Fibroblast of lung (primary cell): ENCODE measurements around the gene RBM20. TPM values are rescaled to one million over a fixed set of nuclear protein-coding genes. Genes with fewer than 3 reads are reported as not detected.

Experiments
- DNase-seq, 2 donors: peaks; one replicate each; pipeline versions ENCODE4 v3.0.0 to v3.0.0-alpha.2; 2010; ENCODE audit warnings: low read depth in 2 of 2
- H2AFZ ChIP-seq: 2 replicates; pipeline ENCODE4 v1.5.1; 2012; ENCODE audit warnings: low read length, control low read depth, inconsistent platforms
- H3K27ac ChIP-seq: 2 replicates; pipeline ENCODE4 v1.5.1; 2011; ENCODE audit warnings: low read length, control low read depth; ENCODE audit not compliant: insufficient read depth
- H3K27me3 ChIP-seq: 2 replicates; pipeline ENCODE4 v1.5.1; 2011; ENCODE audit warnings: mild to moderate bottlenecking, low read length; ENCODE audit not compliant: control insufficient read depth, insufficient read depth
- H3K36me3 ChIP-seq: 2 replicates; pipeline ENCODE4 v1.5.1; 2011; ENCODE audit warnings: low read length; ENCODE audit not compliant: control insufficient read depth, insufficient read depth
- H3K4me1 ChIP-seq: 2 replicates; pipeline ENCODE4 v1.5.1; 2011; ENCODE audit warnings: low read length; ENCODE audit not compliant: control insufficient read depth, insufficient read depth; ENCODE audit errors: extremely low read depth
- H3K4me2 ChIP-seq: 2 replicates; pipeline ENCODE4 v1.5.1; 2011; ENCODE audit warnings: low read length, control low read depth; ENCODE audit not compliant: insufficient read depth; ENCODE audit errors: extremely low read depth
- H3K4me3 ChIP-seq, 4 experiments: fragments of 200-600 bp in 1 of 4; sonication (generic) in 1 of 4; replicated peaks in 1 of 4; 2 replicates each; pipeline ENCODE4 v1.5.1; 2011 to 2016; ENCODE audit warnings: low read length in 4 of 4, low read depth in 3 of 4, mild to moderate bottlenecking in 3 of 4, control low read depth in 2 of 4, inconsistent platforms in 1 of 4, mixed read lengths in 1 of 4; ENCODE audit not compliant: insufficient read depth in 1 of 4; ENCODE audit errors: control extremely low read depth in 1 of 4
- H3K79me2 ChIP-seq: 2 replicates; pipeline ENCODE4 v1.5.1; 2012; ENCODE audit warnings: mild to moderate bottlenecking, low read length, inconsistent platforms; ENCODE audit not compliant: control insufficient read depth, insufficient read depth
- H3K9ac ChIP-seq: 2 replicates; pipeline ENCODE4 v1.5.1; 2011; ENCODE audit warnings: mild to moderate bottlenecking, low read length, control low read depth; ENCODE audit not compliant: insufficient read depth
- H3K9me3 ChIP-seq: 2 replicates; pipeline ENCODE4 v1.5.1; 2012; ENCODE audit warnings: low read depth, low read length; ENCODE audit not compliant: control insufficient read depth, insufficient read depth
- H4K20me1 ChIP-seq: 2 replicates; pipeline ENCODE4 v1.5.1; 2011; ENCODE audit warnings: low read length; ENCODE audit not compliant: control insufficient read depth, insufficient read depth; ENCODE audit errors: extremely low read depth
- CTCF ChIP-seq, 2 donors: IDR thresholded peaks in 1 of 2; conservative IDR thresholded peaks in 1 of 2; 1 replicate in 1 of 2; 2 replicates in 1 of 2; pipeline ENCODE4 v1.5.1; 2011 to 2012; ENCODE audit warnings: low read length in 2 of 2, control low read depth in 1 of 2, inconsistent platforms in 1 of 2, low read depth in 1 of 2, mild to moderate bottlenecking in 1 of 2
- EZH2 ChIP-seq: IDR thresholded peaks from 2 replicates; pipeline ENCODE4 v1.5.1; 2012; ENCODE audit warnings: low read length, control low read depth, mild to moderate bottlenecking; ENCODE audit errors: missing control alignments
- polyA plus RNA-seq, 2 donors: library from polyadenylated mRNA; depleted of rRNA in 1 of 2; stranded (reverse) in 1 of 2; unstranded in 1 of 2; fragments of >200 nt; gene quantifications; 2 replicates each; pipeline ENCODE4 v1.2.1, GENCODE V29; 2011 to 2012; ENCODE audit warnings: missing spikeins in 1 of 2
- total RNA-seq: library from RNA; depleted of rRNA; stranded (reverse); fragments of >200 nt; gene quantifications from 2 replicates; pipeline ENCODE4 v1.2.1, GENCODE V29; 2014

Gene RBM20
- total and polyA plus RNA-seq, 2 donors (not counting 1 experiment from before 2014, with no cell fraction given): under 0.01 to 0.05 TPM

- Histone ChIP-seq H3K36me3 (no peaks in the 10 kb centered on the region), H3K27me3 (peaks cover 8% of the 10 kb centered on the region), H3K27ac (no peak overlapping the region), H3K4me3 (no peak overlapping the region), H2AFZ (no peak overlapping the region), H3K9me3 (no peaks in the 10 kb centered on the region), H3K4me1 (no peaks in the 10 kb centered on the region), H4K20me1 (no peaks in the 10 kb centered on the region), H3K9ac (no peak overlapping the region), H3K79me2 (no peaks in the 10 kb centered on the region), H3K4me2 (no peak overlapping the region)
- DNase-seq: peak in 1 of 2 donors; percentile 27
- TF ChIP-seq CTCF (conservative IDR thresholded peaks at IDR 0.05 in 1 of 2, IDR thresholded peaks at IDR 0.05 in 1 of 2; ENCODE audit: low read depth in 1 of 2, low read length in 2 of 2) (no peak), EZH2 (no peak)
These were observed 95.7 kb downstream of the RBM20 start for GRCh38 chr10:110739811-110740271.

DNA sequence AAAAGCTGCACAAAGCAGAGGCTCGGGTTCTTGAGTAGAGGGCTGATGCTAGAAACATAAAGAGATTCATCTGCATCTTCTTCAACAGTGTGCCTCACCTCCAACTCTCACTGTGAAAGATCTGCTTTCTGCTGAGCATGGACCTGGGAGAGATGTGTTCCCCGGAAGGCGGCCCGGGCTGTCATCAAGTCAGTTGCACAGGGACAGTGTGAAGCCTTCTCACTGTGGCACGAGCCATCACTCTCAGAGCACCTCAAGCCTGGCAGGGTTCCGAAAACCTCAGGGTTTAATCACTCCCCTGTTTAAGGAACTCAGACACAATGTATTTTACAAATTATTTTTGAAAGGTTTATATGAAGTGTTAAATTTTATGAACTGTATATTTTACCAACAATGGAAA is 98.7 kb downstream of the RBM20 start:
- Histone ChIP-seq H3K9ac (no peak overlapping the region), H3K4me2 (no peak overlapping the region), H3K36me3 (no peaks in the 10 kb centered on the region), H3K9me3 (no peaks in the 10 kb centered on the region), H2AFZ (no peak overlapping the region), H3K4me3 (no peak overlapping the region), H3K79me2 (no peaks in the 10 kb centered on the region), H4K20me1 (no peaks in the 10 kb centered on the region), H3K4me1 (no peaks in the 10 kb centered on the region), H3K27me3 (peaks cover 8% of the 10 kb centered on the region), H3K27ac (no peak overlapping the region)
- TF ChIP-seq EZH2: no peak
- TF ChIP-seq CTCF (conservative IDR thresholded peaks at IDR 0.05 in 1 of 2, IDR thresholded peaks at IDR 0.05 in 1 of 2; ENCODE audit: low read depth in 1 of 2, low read length in 2 of 2): no peak
- DNase-seq: no peak

DNA sequence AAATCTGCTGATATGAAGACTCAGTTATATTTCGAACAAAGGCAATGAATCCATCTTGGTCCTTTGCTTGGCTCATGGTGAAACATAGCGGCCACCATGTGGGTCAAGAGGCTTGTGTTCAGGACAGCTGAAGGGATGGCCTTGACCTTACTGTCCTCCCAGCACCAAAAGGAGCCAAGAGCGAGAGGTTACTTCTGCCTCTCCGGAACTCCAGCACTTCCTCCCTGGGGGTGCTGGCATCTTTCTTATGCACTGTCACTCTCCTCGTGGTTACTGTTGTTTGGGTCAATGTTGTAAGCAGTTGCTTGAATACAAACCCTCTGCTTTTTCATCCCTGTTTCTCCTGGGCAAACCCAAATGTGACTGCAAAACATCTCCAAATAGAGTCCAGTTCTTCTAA is 100.6 kb downstream of the RBM20 start:
- H4K20me1 ChIP-seq: no peaks in the 10 kb centered on the region
- no peak overlapping the region for H3K4me3 ChIP-seq
- no peak overlapping the region for H2AFZ ChIP-seq
- no peak overlapping the region for H3K9ac ChIP-seq
- H3K36me3 ChIP-seq: no peaks in the 10 kb centered on the region
- no peak overlapping the region for H3K4me2 ChIP-seq
- TF ChIP-seq EZH2: no peak
- no peak for TF ChIP-seq CTCF (conservative IDR thresholded peaks at IDR 0.05 in 1 of 2, IDR thresholded peaks at IDR 0.05 in 1 of 2; ENCODE audit: low read depth in 1 of 2, low read length in 2 of 2)
- no peaks in the 10 kb centered on the region for H3K79me2 ChIP-seq
- no peaks in the 10 kb centered on the region for H3K4me1 ChIP-seq
- no peaks in the 10 kb centered on the region for H3K9me3 ChIP-seq
- peaks cover 8% of the 10 kb centered on the region for H3K27me3 ChIP-seq
- no peak overlapping the region for H3K27ac ChIP-seq
- DNase-seq: no peak
